MG63 (cell line): Measurements from ENCODE around the gene DYNLT2. TPM values are rescaled to one million over a fixed set of nuclear protein-coding genes. Genes with fewer than 3 reads are reported as not detected.
"Not testable (repeated sequence)": the region's sequence is repeated elsewhere in the genome, so short reads cannot be mapped to it uniquely, and the experiment has no call there.

Experiments used
- DNase-seq: peaks from one replicate; pipeline ENCODE4 v3.0.0-alpha.2; 2020
- H3K27me3 ChIP-seq: fragments of 250-450 bp; sonication (Bioruptor Pico); 2 replicates; pipeline ENCODE4 v1.5.1; 2020; ENCODE audit warnings: mild to moderate bottlenecking, moderate library complexity
- H3K36me3 ChIP-seq: fragments of 250-450 bp; sonication (Bioruptor Pico); 2 replicates; pipeline ENCODE4 v1.5.1; 2020; ENCODE audit warnings: mild to moderate bottlenecking, moderate library complexity
- H3K4me3 ChIP-seq: fragments of 250-450 bp; sonication (Bioruptor Pico); 2 replicates; pipeline ENCODE4 v1.5.1; 2020; ENCODE audit warnings: mild to moderate bottlenecking, moderate library complexity
- H3K9me3 ChIP-seq: fragments of 250-450 bp; sonication (Bioruptor Pico); 2 replicates; pipeline ENCODE4 v1.5.1; 2020; ENCODE audit warnings: mild to moderate bottlenecking, moderate library complexity
- total RNA-seq: library from RNA; depleted of rRNA; stranded (reverse); fragments of >200 nt; shearing (Covaris generic); gene quantifications from 2 replicates; pipeline ENCODE4 v1.2.3, GENCODE V29; 2014; ENCODE audit warnings: low replicate concordance

The DYNLT2 gene
- total RNA-seq, 1 experiment from 2014 or later: 0.10 TPM

DNA sequence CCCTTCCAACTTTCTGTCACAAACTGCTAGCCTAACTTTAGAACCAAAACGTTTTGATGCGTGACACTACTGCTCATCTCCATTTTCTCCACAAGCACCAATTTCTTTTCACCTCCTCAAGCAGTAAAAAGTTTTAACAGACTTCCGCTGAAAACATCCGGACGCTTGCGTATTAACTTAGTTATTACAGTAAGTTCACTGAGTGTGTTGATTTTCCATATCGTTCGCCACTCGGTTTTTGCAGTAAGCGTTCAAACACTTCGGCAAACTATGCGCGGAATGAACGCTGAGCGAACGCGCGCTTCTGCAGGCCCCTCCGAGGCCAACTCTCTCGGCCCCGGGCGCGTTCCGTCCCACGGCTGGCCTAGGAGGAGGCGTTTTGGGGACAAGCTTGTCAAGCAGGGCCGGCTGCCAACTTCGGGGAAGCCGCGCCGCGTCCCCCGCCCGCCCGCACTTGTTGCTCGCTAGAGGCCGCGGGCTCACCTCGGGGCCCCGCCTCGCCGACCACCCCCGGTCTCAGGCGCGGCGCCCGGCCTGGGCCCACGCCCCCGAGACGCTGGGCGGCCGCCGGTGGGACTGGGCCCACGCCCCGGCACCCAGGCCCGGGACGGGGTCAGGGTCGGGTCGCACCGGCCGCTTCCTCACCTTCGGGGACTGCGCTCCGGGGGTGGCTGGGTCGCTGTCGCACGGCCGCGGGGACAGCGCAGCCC, 28.0 kb downstream of the DYNLT2 start:
- peak; percentile 63 for DNase-seq
- Histone ChIP-seq H3K27me3 (no peaks in the 10 kb centered on the region), H3K36me3 (peaks cover 7% of the 10 kb centered on the region; the same call in 1 of the 2 replicates), H3K9me3 (no peaks in the 10 kb centered on the region), H3K4me3 (peak overlapping the region; percentile 62)

DNA sequence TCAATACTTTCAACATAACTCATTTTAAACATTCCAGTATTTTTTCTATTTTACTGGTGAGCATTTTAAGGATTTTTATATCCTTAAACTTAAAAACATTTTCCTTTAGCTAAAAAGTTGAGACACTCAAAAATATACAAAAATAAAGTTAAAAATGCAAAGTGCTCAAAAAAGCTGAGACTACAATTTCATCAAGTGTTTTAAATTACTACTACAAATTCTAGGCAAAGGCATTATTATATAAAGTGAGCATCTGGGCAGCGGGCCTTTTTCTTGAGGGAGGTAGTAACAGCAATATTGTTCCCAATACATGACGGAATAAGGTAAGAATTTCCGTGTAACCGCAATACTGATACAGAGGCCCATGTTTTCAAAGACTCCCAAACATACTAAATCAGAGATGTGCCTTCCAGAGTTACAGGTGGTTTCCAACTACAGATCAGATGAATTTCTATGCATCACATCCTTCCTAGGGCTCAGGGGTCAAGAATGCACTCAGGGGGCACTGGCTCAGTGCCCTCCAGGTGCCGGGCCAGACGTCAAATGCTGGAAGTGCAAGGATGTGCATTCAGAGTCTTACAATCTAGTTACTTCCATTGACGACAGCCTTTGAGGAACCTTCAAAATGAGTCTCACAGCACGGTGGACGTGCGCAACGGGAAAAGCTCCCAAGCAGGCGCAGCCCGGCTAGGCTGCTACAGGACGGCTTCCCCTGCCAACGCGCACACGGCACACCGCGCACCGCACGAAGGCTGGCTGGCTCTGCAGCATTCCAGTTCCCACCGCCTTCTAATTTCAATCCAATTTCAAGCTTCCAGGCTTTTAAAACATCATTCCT, 28.8 kb downstream of the DYNLT2 start:
- H3K4me3 ChIP-seq: peak overlapping the region; percentile 62
- no peaks in the 10 kb centered on the region for H3K9me3 ChIP-seq
- DNase-seq: peak; percentile 50
- H3K27me3 ChIP-seq: no peaks in the 10 kb centered on the region
- H3K36me3 ChIP-seq: peaks cover 8% of the 10 kb centered on the region

DNA sequence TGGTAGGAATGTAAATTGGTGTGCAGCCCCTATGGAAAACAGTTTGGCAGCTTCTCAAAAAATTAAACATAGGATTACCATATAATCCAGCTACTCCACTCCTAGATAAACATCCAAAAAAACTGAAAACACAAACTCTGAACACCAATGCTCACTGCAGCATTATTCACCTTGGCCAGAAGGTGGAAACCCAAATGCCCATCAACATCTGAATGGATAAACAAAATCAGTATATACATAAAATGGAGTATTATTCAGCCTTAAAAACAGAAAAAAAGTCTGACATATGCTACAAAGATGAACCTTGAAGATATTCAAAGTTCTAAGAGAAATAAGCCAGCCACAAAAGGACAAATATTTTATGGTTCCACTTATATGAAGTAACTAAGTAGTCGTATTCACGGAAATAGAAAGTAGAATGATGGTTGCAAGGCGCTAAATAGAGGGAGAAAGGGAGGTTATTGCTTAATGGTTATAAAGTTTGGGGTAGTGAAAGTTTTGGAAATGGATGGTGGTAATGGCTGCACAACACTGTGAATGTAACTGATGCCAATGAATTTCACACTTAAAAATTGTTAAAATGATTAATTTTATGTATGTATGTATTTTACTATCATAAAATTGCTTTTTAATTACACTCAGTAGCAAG, 31.0 kb downstream of the DYNLT2 start:
- peaks cover 26% of the 10 kb centered on the region for H3K36me3 ChIP-seq
- H3K4me3 ChIP-seq: no peak overlapping the region
- no peak for DNase-seq
- no peaks in the 10 kb centered on the region for H3K9me3 ChIP-seq
- H3K27me3 ChIP-seq: no peaks in the 10 kb centered on the region

DNA sequence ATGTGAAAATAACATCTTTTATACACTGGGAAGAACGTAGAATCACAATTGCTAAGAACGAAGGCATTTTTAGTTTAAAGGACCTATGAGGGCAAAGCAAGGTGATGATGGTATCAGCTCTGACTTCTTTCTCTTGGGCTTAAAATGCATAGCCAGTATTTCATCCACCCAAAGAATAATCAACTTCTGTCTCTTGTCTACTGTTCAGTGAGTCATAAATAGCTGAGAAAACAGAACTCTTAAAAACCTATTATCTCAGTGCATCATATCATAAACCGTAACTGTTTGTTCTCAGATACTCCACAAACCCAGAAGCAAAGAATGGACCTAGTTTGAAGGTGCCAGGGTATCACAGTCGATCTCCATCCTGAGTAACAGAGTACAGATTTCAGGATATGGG, 32.3 kb downstream of the DYNLT2 start:
- Histone ChIP-seq H3K36me3 (peaks cover 34% of the 10 kb centered on the region), H3K27me3 (no peaks in the 10 kb centered on the region), H3K4me3 (no peak overlapping the region), H3K9me3 (no peaks in the 10 kb centered on the region)
- no peak for DNase-seq

DNA sequence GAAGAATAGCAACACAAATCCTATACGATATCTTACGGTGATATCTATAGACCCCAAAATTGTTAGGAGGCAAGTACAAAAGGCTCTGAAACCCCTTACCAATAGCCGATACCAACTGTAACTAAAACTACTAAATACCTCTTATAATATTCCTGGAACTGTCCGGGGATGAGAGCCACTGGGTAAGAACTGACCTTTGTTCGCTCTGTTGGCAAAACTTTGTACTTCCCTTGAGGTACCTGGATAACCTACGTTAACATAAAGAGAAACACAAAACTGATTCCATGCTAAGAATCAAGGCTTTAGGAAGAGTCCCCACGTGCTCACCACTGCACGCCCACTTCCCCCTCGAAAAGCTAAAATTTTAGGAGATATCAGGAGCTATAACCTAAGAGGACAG, 36.8 kb downstream of the DYNLT2 start:
- Histone ChIP-seq H3K9me3 (no peaks in the 10 kb centered on the region), H3K36me3 (peaks cover 43% of the 10 kb centered on the region), H3K27me3 (no peaks in the 10 kb centered on the region), H3K4me3 (no peak overlapping the region)
- DNase-seq: no peak

DNA sequence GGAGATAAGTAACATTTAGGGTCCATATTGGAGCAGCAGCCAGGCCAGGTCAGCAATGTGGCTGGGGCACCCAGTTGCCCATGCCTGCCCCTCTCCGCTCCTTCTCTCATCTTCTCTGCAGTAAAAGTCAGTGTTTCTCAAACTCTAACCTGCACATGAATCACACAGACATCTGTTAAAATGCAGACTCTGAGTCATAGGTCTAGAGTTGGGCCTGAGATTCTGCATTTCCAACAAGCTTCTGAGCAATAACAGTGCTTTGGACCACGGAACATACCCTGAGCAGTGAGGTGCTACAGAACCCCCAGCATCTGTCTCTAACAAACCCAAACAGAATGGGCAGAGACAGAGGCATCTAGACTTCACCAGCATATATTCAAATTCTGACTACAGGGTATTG, 37.2 kb downstream of the DYNLT2 start:
- Histone ChIP-seq H3K4me3 (no peak overlapping the region), H3K9me3 (no peaks in the 10 kb centered on the region), H3K27me3 (no peaks in the 10 kb centered on the region), H3K36me3 (peaks cover 47% of the 10 kb centered on the region)
- DNase-seq: no peak

DNA sequence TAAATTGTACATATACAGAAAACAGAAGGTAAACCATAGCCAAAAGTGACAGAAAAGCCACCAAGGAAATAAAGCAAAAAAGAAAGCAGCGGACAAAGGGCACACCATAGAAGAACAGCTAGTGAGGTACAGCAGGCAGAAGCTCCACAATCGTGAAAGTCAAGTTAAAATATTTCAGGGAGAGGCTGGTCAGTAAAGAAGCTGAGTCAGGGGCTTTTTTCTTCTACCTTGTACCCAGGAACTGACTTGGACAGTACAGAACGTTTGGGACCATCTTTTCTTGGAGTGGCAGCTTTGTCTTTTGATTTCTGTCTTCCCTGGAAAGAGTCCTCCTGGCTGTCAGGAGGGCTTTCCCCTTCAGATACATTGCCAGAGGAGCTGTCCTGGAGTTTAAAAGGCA, 41.4 kb downstream of the DYNLT2 start:
- Histone ChIP-seq H3K36me3 (peaks cover 43% of the 10 kb centered on the region), H3K9me3 (no peaks in the 10 kb centered on the region), H3K4me3 (no peak overlapping the region), H3K27me3 (no peaks in the 10 kb centered on the region)
- no peak for DNase-seq

DNA sequence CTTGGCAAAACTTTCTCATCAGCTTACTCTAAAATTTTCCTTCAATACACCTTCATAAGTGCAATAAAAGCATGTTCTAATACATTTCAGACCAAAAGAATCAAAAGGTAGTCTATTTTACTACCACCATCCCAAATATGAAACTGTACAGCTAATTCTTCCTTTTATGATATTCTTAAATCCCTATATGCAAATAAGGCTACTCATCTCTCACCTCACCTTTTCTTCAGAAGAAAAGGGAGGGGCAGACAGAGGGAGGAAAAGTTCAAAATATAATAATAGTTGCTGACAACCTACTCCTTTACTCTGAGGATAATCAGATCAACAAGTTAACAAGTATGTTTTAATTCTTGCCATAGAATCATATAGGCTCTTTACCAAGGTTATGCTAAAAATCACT, 42.1 kb downstream of the DYNLT2 start:
- DNase-seq: no peak
- Histone ChIP-seq H3K36me3 (peaks cover 42% of the 10 kb centered on the region), H3K4me3 (no peak overlapping the region), H3K27me3 (no peaks in the 10 kb centered on the region), H3K9me3 (no peaks in the 10 kb centered on the region)

DNA sequence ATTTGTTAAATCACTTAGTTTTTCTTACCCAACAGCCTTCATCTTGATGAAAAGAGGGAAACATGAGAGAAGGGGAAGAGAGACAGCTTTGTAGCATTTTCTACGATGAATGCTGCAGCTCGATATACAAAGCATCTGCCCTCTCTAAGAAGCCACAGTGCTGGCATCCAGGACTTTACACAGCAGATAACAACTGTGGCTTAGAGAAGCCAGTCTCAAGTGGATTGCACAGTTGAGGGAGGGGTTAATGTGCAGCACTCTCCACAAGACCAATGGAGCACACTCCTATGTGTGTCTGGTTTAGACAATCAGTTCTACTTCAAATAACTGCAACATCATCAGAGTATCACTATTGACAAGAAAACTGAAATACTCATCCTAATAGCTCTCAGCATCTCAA, 43.6 kb downstream of the DYNLT2 start:
- Histone ChIP-seq H3K36me3 (peaks cover 51% of the 10 kb centered on the region), H3K4me3 (no peak overlapping the region), H3K27me3 (no peaks in the 10 kb centered on the region)

DNA sequence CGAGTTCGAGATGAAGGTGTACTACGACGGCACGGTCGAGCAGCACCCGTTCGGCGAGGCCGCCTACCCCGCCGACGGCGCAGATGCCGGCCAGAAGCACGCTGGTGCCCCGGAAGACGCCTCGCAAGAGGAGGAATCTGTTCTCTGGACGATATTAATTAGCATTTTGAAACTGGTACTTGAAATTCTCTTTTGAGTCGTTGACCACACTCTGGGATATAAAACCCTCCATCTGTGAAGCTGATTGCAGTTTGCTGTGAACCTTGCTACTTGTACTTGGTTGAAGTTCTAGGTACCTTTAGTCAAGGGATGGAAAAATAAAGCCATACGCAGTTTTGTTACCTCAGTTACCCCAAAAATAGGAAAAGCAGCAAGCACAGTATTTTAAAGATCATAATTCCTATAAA, 48.5 kb downstream of the DYNLT2 start:
- H3K4me3 ChIP-seq: peak overlapping the region; percentile 86
- DNase-seq: no peak
- no peaks in the 10 kb centered on the region for H3K9me3 ChIP-seq
- H3K36me3 ChIP-seq: peaks cover 38% of the 10 kb centered on the region
- no peaks in the 10 kb centered on the region for H3K27me3 ChIP-seq

More for the DNA sequence above, 43.6 kb downstream of the DYNLT2 start:
- no peaks in the 10 kb centered on the region for H3K9me3 ChIP-seq
- DNase-seq: no peak

DNA sequence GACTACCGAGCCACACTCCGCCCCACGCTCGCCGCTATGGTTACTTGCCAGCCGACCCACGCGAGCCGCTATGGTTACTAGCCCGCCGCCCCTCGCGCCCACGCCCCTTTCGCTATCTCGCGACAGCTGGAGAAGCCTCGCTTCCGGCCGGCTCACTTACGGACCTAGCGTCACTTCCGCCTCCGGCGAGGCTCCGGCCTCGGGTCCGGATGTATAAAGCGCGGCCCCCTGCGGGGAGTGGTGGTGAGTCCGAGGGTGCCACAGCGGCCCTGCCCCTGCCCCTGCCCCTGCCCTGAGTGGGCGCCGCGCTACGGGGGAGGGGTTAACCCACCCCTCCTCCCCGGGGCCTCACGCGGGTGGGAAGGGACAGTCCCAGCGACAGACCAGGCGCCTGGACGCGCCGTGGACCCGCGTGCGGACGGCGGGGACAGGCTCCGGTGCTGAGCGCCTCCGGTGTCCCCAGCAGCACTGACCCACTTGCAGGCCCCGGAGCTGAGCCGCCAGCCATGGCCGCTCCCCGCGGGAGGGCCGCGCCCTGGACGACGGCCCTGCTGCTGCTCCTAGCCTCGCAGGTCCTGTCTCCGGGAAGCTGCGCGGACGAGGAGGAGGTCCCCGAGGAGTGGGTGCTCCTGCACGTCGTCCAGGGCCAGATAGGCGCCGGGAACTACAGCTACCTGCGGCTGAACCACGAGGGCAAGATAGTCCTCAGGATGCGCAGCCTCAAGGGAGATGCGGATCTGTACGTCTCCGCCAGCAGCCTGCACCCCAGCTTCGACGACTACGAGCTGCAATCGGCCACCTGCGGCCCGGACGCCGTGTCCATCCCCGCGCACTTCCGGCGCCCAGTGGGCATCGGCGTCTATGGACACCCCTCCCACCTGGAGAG, 49.2 kb downstream of the DYNLT2 start, which contains the start of the genes C6orf120 and WDR27:
Gene C6orf120 (plus strand): TSS at position 173 of the 886 bp plus-strand sequence. CDS start 334 bp downstream, at position 507.
Gene WDR27 (minus strand): TSS at position 76 of the 886 bp plus-strand sequence. CDS start 13,024 bp downstream, outside the sequence.
- H3K4me3 ChIP-seq: peak within 1 kb of the TSS; percentile 86
- H3K9me3 ChIP-seq: no peaks in the 10 kb centered on the region
- peak; percentile 99 for DNase-seq

DNA sequence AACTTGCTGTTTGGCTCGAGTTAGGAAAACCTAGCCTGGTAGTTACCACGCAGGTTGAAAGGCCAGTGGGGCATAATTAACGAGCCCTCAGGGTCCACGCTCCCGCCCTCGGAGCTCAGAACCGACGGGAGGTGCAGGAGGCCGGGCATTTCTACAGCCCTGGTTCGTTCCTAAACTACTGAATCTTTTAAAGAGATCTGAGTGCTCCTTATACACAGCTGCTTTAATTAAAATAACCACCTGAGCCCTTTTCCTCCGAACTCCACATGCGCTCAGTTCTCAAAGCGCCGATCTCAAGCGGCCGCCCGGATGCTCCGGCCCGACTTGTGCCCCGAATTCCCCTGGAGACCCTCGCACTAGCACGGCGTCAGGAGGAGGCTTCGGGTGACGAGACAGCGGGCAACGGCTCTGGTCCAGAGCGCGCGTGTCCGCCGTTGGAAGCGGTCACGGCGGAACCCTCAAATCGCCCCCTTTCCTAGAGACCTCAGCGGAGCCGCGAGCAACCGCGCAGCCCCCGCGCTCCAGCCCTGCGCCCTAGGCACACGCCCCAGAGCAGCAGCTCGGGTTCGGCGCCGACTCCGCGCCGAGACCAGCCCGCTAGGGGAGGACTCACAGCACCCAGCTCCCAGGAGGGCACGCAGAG, 49.9 kb downstream of the DYNLT2 start:
- peak; percentile 13 for DNase-seq
- peak overlapping the region; percentile 86 for H3K4me3 ChIP-seq

More for the DNA sequence above, 49.2 kb downstream of the DYNLT2 start, which contains the start of the genes C6orf120 and WDR27:
- no peaks in the 10 kb centered on the region for H3K27me3 ChIP-seq
- H3K36me3 ChIP-seq: peaks cover 44% of the 10 kb centered on the region

DNA sequence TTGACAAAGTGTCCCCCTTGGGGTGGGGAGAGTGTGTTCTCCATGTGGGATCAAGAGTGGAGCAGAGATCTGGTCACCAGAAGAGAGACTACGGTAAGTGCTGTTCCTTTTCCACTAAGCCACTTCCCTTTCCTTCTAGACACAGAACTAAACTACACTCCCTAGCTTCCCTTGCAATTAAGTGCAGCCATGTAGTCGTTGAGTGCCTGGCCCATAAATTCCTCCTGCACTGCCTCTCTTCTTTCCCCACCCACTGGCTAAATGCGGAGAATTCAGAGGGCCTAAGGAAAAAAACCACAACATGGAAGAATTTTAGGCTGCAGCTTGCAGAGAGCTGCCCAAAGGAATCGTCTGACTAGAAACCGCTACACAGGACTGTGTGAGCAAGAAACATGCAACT, 51.1 kb downstream of the DYNLT2 start:
- no peak for DNase-seq
- H3K4me3 ChIP-seq: peak overlapping the region; percentile 86

More for the DNA sequence above, 49.9 kb downstream of the DYNLT2 start:
- Histone ChIP-seq H3K36me3 (peaks cover 47% of the 10 kb centered on the region), H3K27me3 (no peaks in the 10 kb centered on the region), H3K9me3 (peaks cover 3% of the 10 kb centered on the region; the same call in 1 of the 2 replicates)

DNA sequence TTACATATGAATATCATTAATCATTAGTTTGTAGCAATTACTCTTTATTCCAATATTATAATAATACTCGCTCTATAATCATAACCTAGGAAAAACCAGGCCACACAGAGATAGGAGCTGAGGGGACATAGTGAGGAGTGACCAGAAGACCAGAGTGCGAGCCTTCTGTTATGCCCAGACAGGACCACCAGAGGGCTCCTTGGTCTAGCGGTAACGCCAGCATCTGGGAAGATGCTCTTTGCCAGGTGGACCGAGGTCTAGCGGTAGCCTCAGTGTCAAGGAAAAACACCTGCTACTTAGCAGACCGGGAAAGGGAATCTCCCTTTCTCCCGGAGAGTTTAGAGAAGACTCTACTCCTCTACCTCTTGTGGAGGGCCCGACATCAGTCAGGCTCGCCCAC, 54.3 kb downstream of the DYNLT2 start:
- peaks cover 16% of the 10 kb centered on the region for H3K9me3 ChIP-seq
- peak; percentile 15 for DNase-seq
- H3K27me3 ChIP-seq, H3K4me3 ChIP-seq: not testable (repeated sequence)
- peaks cover 49% of the 10 kb centered on the region for H3K36me3 ChIP-seq

More for the DNA sequence above, 51.1 kb downstream of the DYNLT2 start:
- no peaks in the 10 kb centered on the region for H3K27me3 ChIP-seq
- peaks cover 49% of the 10 kb centered on the region for H3K36me3 ChIP-seq
- H3K9me3 ChIP-seq: peaks cover 7% of the 10 kb centered on the region; the same call in 1 of the 2 replicates

DNA sequence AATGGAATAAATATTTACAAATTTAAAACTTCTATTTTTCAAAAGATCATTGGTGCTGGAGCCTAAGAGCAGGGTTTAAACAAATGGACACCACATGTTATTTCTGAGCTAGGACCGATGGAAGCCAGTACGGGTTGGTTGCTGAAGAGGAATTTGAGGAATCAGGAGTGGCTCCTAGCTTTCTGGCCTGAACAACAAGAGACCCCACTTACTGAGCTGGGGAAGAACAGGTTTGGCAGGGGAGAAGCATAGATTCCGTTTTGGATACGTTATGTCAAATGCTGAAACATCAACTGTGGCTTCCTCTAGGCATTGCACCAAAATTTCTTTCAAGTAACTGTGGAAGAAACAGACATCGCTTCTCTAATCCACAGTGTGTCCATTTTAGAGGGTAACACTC, 56.2 kb downstream of the DYNLT2 start:
- DNase-seq: no peak
- peaks cover 54% of the 10 kb centered on the region for H3K36me3 ChIP-seq
- H3K9me3 ChIP-seq: peaks cover 16% of the 10 kb centered on the region
- no peak overlapping the region for H3K4me3 ChIP-seq
- H3K27me3 ChIP-seq: no peaks in the 10 kb centered on the region
